ENCODE data around the gene FOXL1.

The FOXL1 gene

GRCh38 chr16:86578061-86578599, at the start of gene FOXL1:
Gene FOXL1, plus strand, starts transcription at chr16:86578549. Its CDS starts 175 bp downstream, at chr16:86578724.
- no peak for FAIRE-seq

GRCh38 chr16:86529160-86529559, 49.2 kb upstream of the FOXL1 start:
- FAIRE-seq, result no peak

GRCh38 chr16:86530251-86531190, 47.8 kb upstream of the FOXL1 start:
- FAIRE-seq, result no peak

- FAIRE-seq, result no peak
These were observed 47.2 kb upstream of the FOXL1 start for GRCh38 chr16:86531191-86531545.

GRCh38 chr16:86531641-86532525, 46.5 kb upstream of the FOXL1 start:
- FAIRE-seq, result no peak

GRCh38 chr16:86532526-86532815, 45.9 kb upstream of the FOXL1 start:
- FAIRE-seq, result no peak

- no peak for FAIRE-seq
These were observed 45.3 kb upstream of the FOXL1 start for GRCh38 chr16:86533076-86533475.

GRCh38 chr16:86533767-86534351, 44.5 kb upstream of the FOXL1 start:
- FAIRE-seq, result no peak

- no peak for FAIRE-seq
These were observed 43.4 kb upstream of the FOXL1 start for GRCh38 chr16:86534779-86535615.

- no peak for FAIRE-seq
These were observed 41.7 kb upstream of the FOXL1 start for GRCh38 chr16:86536621-86537020.

GRCh38 chr16:86537486-86537885, 40.9 kb upstream of the FOXL1 start:
- no peak for FAIRE-seq

- FAIRE-seq, result no peak
These were observed 40.1 kb upstream of the FOXL1 start for GRCh38 chr16:86538196-86538780.

- FAIRE-seq, result no peak
These were observed 37.5 kb upstream of the FOXL1 start for GRCh38 chr16:86540894-86541293.

- no peak for FAIRE-seq
These were observed 36.8 kb upstream of the FOXL1 start for GRCh38 chr16:86541560-86541959.

GRCh38 chr16:86542756-86543750, 35.3 kb upstream of the FOXL1 start:
- FAIRE-seq, result no peak

GRCh38 chr16:86545481-86545880, 32.9 kb upstream of the FOXL1 start:
- no peak for FAIRE-seq

- no peak for FAIRE-seq
These were observed 32.3 kb upstream of the FOXL1 start for GRCh38 chr16:86545954-86546637.

- no peak for FAIRE-seq
These were observed 31.7 kb upstream of the FOXL1 start for GRCh38 chr16:86546638-86547013.

GRCh38 chr16:86547286-86547685, 31.1 kb upstream of the FOXL1 start:
- FAIRE-seq, result no peak

Data from G401.6 (cell line).